IMR-90 (cell line): Measurements from ENCODE around the gene AGBL5. TPM values are rescaled to one million over a fixed set of nuclear protein-coding genes. Genes with fewer than 3 reads are reported as not detected.

Experiments
- ATAC-seq: fragments of 200-7000 bp; cut with Tn5 transposase; 2 replicates; pipeline ENCODE4 v1.9.1; 2020; ENCODE audit warnings: low read depth, mild to moderate bottlenecking, moderate library complexity
- BruUV-seq: library from RNA; stranded (reverse); fragments of 400-500 nt; replicated peaks from 2 replicates; lab custom pipeline; 2021; lab: Mats Ljungman, UMichigan
- CTCF ChIA-PET: fragments of 300-600 bp; formaldehyde crosslinking; extraction: SDS; loops from one replicate; lab custom pipeline; 2021; ENCODE audit warnings: antibody characterized with exemption; lab: Yijun Ruan, JAX
- POLR2A ChIA-PET: fragments of 300-600 bp; sonication (Branson Sonifier 250); formaldehyde crosslinking; loops from one replicate; lab custom pipeline; 2022; ENCODE audit warnings: antibody characterized with exemption; ENCODE audit not compliant: unreplicated experiment; lab: Charles Lee
- DNase-seq: peaks from one replicate; pipeline ENCODE4 v3.0.0; 2013
- H2AFZ ChIP-seq: replicated peaks from 2 replicates; pipeline ENCODE3; 2013; ENCODE audit warnings: low read length, mild to moderate bottlenecking; ENCODE audit not compliant: poor library complexity
- H2AK5ac ChIP-seq: 2 replicates; pipeline ENCODE4 v1.6.1; 2013; ENCODE audit warnings: low read depth, low read length, inconsistent platforms
- H2AK9ac ChIP-seq: replicated peaks from 2 replicates; pipeline ENCODE3; 2013; ENCODE audit warnings: mild to moderate bottlenecking, low read depth, low read length, moderate library complexity; ENCODE audit not compliant: poor library complexity
- H2BK120ac ChIP-seq: 2 replicates; pipeline ENCODE4 v1.6.1; 2013; ENCODE audit warnings: low read depth, low read length, inconsistent platforms
- H2BK15ac ChIP-seq: 3 replicates; pipeline ENCODE4 v1.6.1; 2013; ENCODE audit warnings: low read depth, low read length, inconsistent platforms
- H2BK20ac ChIP-seq: 2 replicates; pipeline ENCODE4 v1.6.1; 2013; ENCODE audit warnings: low read depth, mild to moderate bottlenecking, inconsistent platforms, low read length, moderate library complexity
- H2BK5ac ChIP-seq: 2 replicates; pipeline ENCODE4 v1.6.1; 2013; ENCODE audit warnings: mild to moderate bottlenecking, low read depth, low read length, inconsistent platforms; ENCODE audit not compliant: poor library complexity, severe bottlenecking
- H3K14ac ChIP-seq: replicated peaks from 2 replicates; pipeline ENCODE4 v1.6.1; 2013; ENCODE audit warnings: low read depth, low read length, inconsistent platforms
- H3K18ac ChIP-seq: 2 replicates; pipeline ENCODE4 v1.6.1; 2013; ENCODE audit warnings: low read depth, low read length, control low read depth
- H3K23ac ChIP-seq: 2 replicates; pipeline ENCODE4 v1.6.1; 2013; ENCODE audit warnings: low read depth, low read length, inconsistent platforms
- H3K27ac ChIP-seq: 2 replicates; pipeline ENCODE4 v1.5.1; 2013; ENCODE audit warnings: mild to moderate bottlenecking, control low read depth, low read length; ENCODE audit not compliant: insufficient read depth
- H3K27me3 ChIP-seq: 2 replicates; pipeline ENCODE4 v1.6.1; 2013; ENCODE audit warnings: low read length; ENCODE audit not compliant: control insufficient read depth, insufficient read depth
- H3K36me3 ChIP-seq: 2 replicates; pipeline ENCODE4 v1.6.1; 2013; ENCODE audit warnings: low read length, mixed read lengths; ENCODE audit not compliant: control insufficient read depth, insufficient read depth
- H3K4ac ChIP-seq: 2 replicates; pipeline ENCODE4 v1.6.1; 2013; ENCODE audit warnings: low read depth, low read length, inconsistent platforms
- H3K4me1 ChIP-seq: 2 replicates; pipeline ENCODE4 v1.6.1; 2013; ENCODE audit warnings: low read length, mixed read lengths; ENCODE audit not compliant: control insufficient read depth, insufficient read depth
- H3K4me2 ChIP-seq: 2 replicates; pipeline ENCODE4 v1.6.1; 2013; ENCODE audit warnings: low read depth, mild to moderate bottlenecking, control low read depth, low read length, moderate library complexity
- H3K4me3 ChIP-seq: 2 replicates; pipeline ENCODE4 v1.5.1; 2013; ENCODE audit warnings: low read depth, mild to moderate bottlenecking, control low read depth, low read length, moderate library complexity; ENCODE audit not compliant: insufficient read depth
- H3K56ac ChIP-seq: 2 replicates; pipeline ENCODE4 v1.6.1; 2013; ENCODE audit warnings: low read length, inconsistent platforms; ENCODE audit not compliant: insufficient read depth; ENCODE audit errors: extremely low read depth
- H3K79me1 ChIP-seq, 2 experiments: 2 replicates each; pipeline ENCODE4 v1.6.1; 2013; ENCODE audit warnings: low read length in 2 of 2, inconsistent platforms in 1 of 2, low read depth in 1 of 2
- H3K9ac ChIP-seq: 2 replicates; pipeline ENCODE4 v1.6.1; 2013; ENCODE audit warnings: low read depth, low read length, control low read depth
- H3K9me1 ChIP-seq: 2 replicates; pipeline ENCODE4 v1.6.1; 2013; ENCODE audit warnings: low read length, inconsistent platforms; ENCODE audit not compliant: insufficient read depth
- H3K9me3 ChIP-seq: 2 replicates; pipeline ENCODE4 v1.6.1; 2013; ENCODE audit warnings: low read length; ENCODE audit not compliant: control insufficient read depth, insufficient read depth
- H4K20me1 ChIP-seq: 2 replicates; pipeline ENCODE4 v1.6.1; 2013; ENCODE audit warnings: low read length, inconsistent platforms; ENCODE audit not compliant: insufficient read depth
- H4K5ac ChIP-seq: 2 replicates; pipeline ENCODE4 v1.6.1; 2013; ENCODE audit warnings: mild to moderate bottlenecking, low read depth, low read length, control low read depth
- H4K8ac ChIP-seq, 2 experiments: 2 replicates each; pipeline ENCODE4 v1.6.1; 2013; ENCODE audit warnings: low read depth in 2 of 2, low read length in 2 of 2, control low read depth in 1 of 2, inconsistent platforms in 1 of 2
- H4K91ac ChIP-seq: 2 replicates; pipeline ENCODE4 v1.6.1; 2013; ENCODE audit warnings: low read depth, low read length, inconsistent platforms; ENCODE audit not compliant: insufficient read depth
- BHLHE40 ChIP-seq: fragments of 150-350 bp; IDR thresholded peaks from 2 replicates; pipeline ENCODE4 v1.6.1; 2016; ENCODE audit warnings: mild to moderate bottlenecking, low read depth, low read length
- CEBPB ChIP-seq: IDR thresholded peaks from 2 replicates; pipeline ENCODE4 v1.6.1; 2012; ENCODE audit warnings: low read depth, low read length, improper control_type of control experiment
- CHD1 ChIP-seq: IDR thresholded peaks from 2 replicates; pipeline ENCODE4 v1.6.1; 2012; ENCODE audit warnings: low read depth, low read length, improper control_type of control experiment
- FOS ChIP-seq: fragments of 150-350 bp; IDR thresholded peaks from 2 replicates; pipeline ENCODE4 v1.6.1; 2016; ENCODE audit warnings: low read depth, low read length
- MAFK ChIP-seq: IDR thresholded peaks from 2 replicates; pipeline ENCODE4 v1.6.1; 2012; ENCODE audit warnings: low read depth, low read length, improper control_type of control experiment
- MAZ ChIP-seq: IDR thresholded peaks from 2 replicates; pipeline ENCODE4 v1.6.1; 2012; ENCODE audit warnings: low read depth, mild to moderate bottlenecking, low read length, improper control_type of control experiment, moderate library complexity, borderline replicate concordance
- MXI1 ChIP-seq: IDR thresholded peaks from 2 replicates; pipeline ENCODE4 v1.6.1; 2012; ENCODE audit warnings: low read depth, mild to moderate bottlenecking, low read length, moderate library complexity, borderline replicate concordance
- NFE2L2 ChIP-seq: fragments of 150-350 bp; IDR thresholded peaks from 2 replicates; pipeline ENCODE4 v1.6.1; 2016; ENCODE audit warnings: low read depth, mild to moderate bottlenecking, low read length
- POLR2A ChIP-seq: IDR thresholded peaks from 2 replicates; pipeline ENCODE4 v1.6.1; 2012; ENCODE audit warnings: mild to moderate bottlenecking, low read depth, low read length
- RAD21 ChIP-seq: IDR thresholded peaks from 2 replicates; pipeline ENCODE4 v1.6.1; 2012; ENCODE audit warnings: low read length, improper control_type of control experiment
- RCOR1 ChIP-seq: IDR thresholded peaks from 2 replicates; pipeline ENCODE4 v1.6.1; 2012; ENCODE audit warnings: mild to moderate bottlenecking, low read length, improper control_type of control experiment; ENCODE audit not compliant: insufficient replicate concordance
- SMC3 ChIP-seq: fragments of 150-350 bp; IDR thresholded peaks from 2 replicates; pipeline ENCODE4 v1.6.1; 2016; ENCODE audit warnings: low read depth, mild to moderate bottlenecking, antibody characterized with exemption, low read length, moderate library complexity
- USF2 ChIP-seq: fragments of 150-350 bp; IDR thresholded peaks from 2 replicates; pipeline ENCODE4 v1.6.1; 2017; ENCODE audit warnings: mild to moderate bottlenecking, antibody characterized with exemption, low read length, low read depth
- WGBS, 2 experiments: methylation state at CpG; one replicate each; pipeline versions ENCODE4 v1.1.5 to v1.1.7; 2013; ENCODE audit warnings: missing lambda C conversion rate in 2 of 2; ENCODE audit not compliant: insufficient read length in 1 of 2; ENCODE audit errors: extremely low coverage in 2 of 2; 5-methylcytosine and 5-hydroxymethylcytosine counted together
- dilution Hi-C: fragments of 300-500 bp; cut with HindIII; formaldehyde crosslinking; loops from one replicate; pipeline ENCODE4 v1.14.3; 2018; ENCODE audit warnings: low sequenced_read_pairs; ENCODE audit not compliant: unreplicated experiment
- in situ Hi-C: fragments of 300-500 bp; cut with MboI; formaldehyde crosslinking; loops from 3 replicates; pipeline ENCODE4 v1.14.3; 2019; ENCODE audit warnings: low sequenced_read_pairs, inconsistent platforms, mixed read lengths
- intact Hi-C: fragments of 100-400 bp; cut with micrococcal nuclease; formaldehyde crosslinking; loops from 2 replicates; pipeline ENCODE4 v1.10.0; 2022
- polyA plus RNA-seq, 3 experiments: library from polyadenylated mRNA; depleted of rRNA; stranded (reverse); fragments of >200 nt; gene quantifications; 2 replicates each; pipeline ENCODE4 v1.2.3, GENCODE V29; 2012; ENCODE audit warnings: low replicate concordance in 1 of 3
- total RNA-seq: library from RNA; depleted of rRNA; stranded (reverse); fragments of >200 nt; gene quantifications from 2 replicates; pipeline ENCODE4 v1.2.3, GENCODE V29; 2012
- TF ChIP-seq, protein P1 (sequence below): fragments of 150-350 bp; IDR thresholded peaks from 2 replicates; pipeline ENCODE4 v1.6.1; 2016; ENCODE audit warnings: low read depth, mild to moderate bottlenecking, low read length, moderate library complexity, borderline replicate concordance
- TF ChIP-seq, protein P2 (sequence below): conservative IDR thresholded peaks from 2 replicates; pipeline ENCODE4 v1.5.1; 2012; ENCODE audit warnings: mild to moderate bottlenecking, low read depth, low read length, improper control_type of control experiment

The AGBL5 gene
- total and polyA plus RNA-seq, 2 of the 4 experiments (the other 2 are of a cell fraction), result 19.0 to 26.2 TPM

DNA sequence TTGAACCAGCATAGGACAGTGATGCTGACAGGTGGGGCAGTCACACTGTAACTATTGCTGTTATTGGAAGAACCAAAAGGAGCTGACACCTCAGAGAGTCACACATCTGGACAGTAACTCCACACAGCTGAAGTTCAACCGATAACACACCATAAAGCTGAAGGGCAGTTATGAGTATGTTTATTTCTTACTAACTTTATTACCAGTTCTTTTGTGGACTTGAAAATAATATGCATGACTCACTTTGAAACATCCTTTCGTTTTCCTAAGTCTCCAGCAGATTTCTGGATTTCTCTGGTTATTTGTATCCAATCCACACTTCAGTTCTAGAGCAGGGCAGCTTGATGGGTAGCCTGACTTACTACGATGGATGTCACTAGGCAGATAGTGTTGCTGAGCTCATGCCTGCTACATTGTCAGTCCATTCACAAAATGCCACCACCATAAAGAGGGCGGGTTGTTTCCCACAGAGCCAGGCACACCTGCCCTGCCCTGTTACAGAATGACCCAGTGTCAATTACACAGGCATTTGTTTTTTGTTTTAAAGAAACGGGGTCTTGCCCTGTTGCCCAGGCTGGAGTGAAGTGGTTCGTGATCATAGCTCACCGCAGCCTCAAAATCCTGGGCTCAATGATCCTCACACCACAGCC lies 8.4 kb upstream of the AGBL5 start:
- Histone ChIP-seq H3K14ac (0 out of 2 replicates have a peak overlapping the region, but pooled peaks have one; percentile 17), H4K20me1 (peaks cover 18% of the 10 kb centered on the region), H3K79me1 (peaks cover 0 to 21% of the 10 kb centered on the region in 2 experiments; a peak in 3 of 4 replicates), H2AK5ac (no peak overlapping the region), H3K4me3 (no peak overlapping the region), H2AFZ (no peak overlapping the region), H3K27me3 (no peaks in the 10 kb centered on the region), H3K4ac (no peak overlapping the region), H4K5ac (no peak overlapping the region), H3K9ac (no peak overlapping the region), H2BK20ac (no peak overlapping the region), H4K91ac (no peak overlapping the region), H3K9me3 (no peaks in the 10 kb centered on the region), H2BK120ac (no peak overlapping the region), H3K18ac (no peak overlapping the region), H3K23ac (no peak overlapping the region), H3K36me3 (peaks cover 41% of the 10 kb centered on the region), H2BK5ac (no peak overlapping the region), H3K56ac (no peak overlapping the region), H3K9me1 (peaks cover 9% of the 10 kb centered on the region), H2BK15ac (no peak overlapping the region), H3K27ac (peak overlapping the region; percentile 27; the same call in 1 of the 2 replicates), H3K4me2 (no peak overlapping the region), H2AK9ac (no peak overlapping the region), H4K8ac (no peak overlapping the region; a peak in 1 of 4 replicates), H3K4me1 (peaks cover 4% of the 10 kb centered on the region; the same call in 1 of the 2 replicates)
- BruUV-seq, result no TSS peak
- peak; percentile 78 for DNase-seq
- intact Hi-C loops (no loop called here), in situ Hi-C loops (no loop called here), dilution Hi-C loops (no loop called here)
- CTCF ChIA-PET, result no interaction called here
- POLR2A ChIA-PET, result interaction anchor here (1.3 kb wide), 1 partner anchor 11 kb away, joined by 4 read pairs; the partner anchor contains the start of gene TMEM214
- 83% methylated on average over 1 of the region's 7 CpGs; no CpG with 5 or more reads in 1 of the 2 experiments for WGBS, 2 experiments
- peak; percentile 58 for ATAC-seq
- TF ChIP-seq CEBPB, result no peak
- TF ChIP-seq SMC3, result no peak
- TF ChIP-seq MXI1, result no peak
- TF ChIP-seq BHLHE40, result no peak
- TF ChIP-seq, protein P1, sequence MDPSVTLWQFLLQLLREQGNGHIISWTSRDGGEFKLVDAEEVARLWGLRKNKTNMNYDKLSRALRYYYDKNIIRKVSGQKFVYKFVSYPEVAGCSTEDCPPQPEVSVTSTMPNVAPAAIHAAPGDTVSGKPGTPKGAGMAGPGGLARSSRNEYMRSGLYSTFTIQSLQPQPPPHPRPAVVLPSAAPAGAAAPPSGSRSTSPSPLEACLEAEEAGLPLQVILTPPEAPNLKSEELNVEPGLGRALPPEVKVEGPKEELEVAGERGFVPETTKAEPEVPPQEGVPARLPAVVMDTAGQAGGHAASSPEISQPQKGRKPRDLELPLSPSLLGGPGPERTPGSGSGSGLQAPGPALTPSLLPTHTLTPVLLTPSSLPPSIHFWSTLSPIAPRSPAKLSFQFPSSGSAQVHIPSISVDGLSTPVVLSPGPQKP, result no peak
- TF ChIP-seq POLR2A, result no peak
- no peak for TF ChIP-seq RCOR1
- TF ChIP-seq MAFK, result no peak
- no peak for TF ChIP-seq RAD21
- TF ChIP-seq NFE2L2, result no peak
- no peak for TF ChIP-seq MAZ
- TF ChIP-seq USF2, result no peak
- no peak for TF ChIP-seq FOS
- TF ChIP-seq CHD1, result no peak
- TF ChIP-seq, protein P2, sequence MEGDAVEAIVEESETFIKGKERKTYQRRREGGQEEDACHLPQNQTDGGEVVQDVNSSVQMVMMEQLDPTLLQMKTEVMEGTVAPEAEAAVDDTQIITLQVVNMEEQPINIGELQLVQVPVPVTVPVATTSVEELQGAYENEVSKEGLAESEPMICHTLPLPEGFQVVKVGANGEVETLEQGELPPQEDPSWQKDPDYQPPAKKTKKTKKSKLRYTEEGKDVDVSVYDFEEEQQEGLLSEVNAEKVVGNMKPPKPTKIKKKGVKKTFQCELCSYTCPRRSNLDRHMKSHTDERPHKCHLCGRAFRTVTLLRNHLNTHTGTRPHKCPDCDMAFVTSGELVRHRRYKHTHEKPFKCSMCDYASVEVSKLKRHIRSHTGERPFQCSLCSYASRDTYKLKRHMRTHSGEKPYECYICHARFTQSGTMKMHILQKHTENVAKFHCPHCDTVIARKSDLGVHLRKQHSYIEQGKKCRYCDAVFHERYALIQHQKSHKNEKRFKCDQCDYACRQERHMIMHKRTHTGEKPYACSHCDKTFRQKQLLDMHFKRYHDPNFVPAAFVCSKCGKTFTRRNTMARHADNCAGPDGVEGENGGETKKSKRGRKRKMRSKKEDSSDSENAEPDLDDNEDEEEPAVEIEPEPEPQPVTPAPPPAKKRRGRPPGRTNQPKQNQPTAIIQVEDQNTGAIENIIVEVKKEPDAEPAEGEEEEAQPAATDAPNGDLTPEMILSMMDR, result no peak
